Parathyroid adenoma (tissue), 2 donors: ENCODE data around the gene PCDHGA1.
"Not testable (repeated sequence)": the region's sequence is repeated elsewhere in the genome, so short reads cannot be mapped to it uniquely, and the experiment has no call there.

Experiments
- H2AFZ ChIP-seq: fragments of 300-600 bp; sonication (generic); one replicate; pipeline ENCODE4 v1.7.0; 2017; ENCODE audit warnings: antibody characterized with exemption, mild to moderate bottlenecking
- H3K27ac ChIP-seq: fragments of 300-600 bp; sonication (generic); one replicate; pipeline ENCODE4 v1.7.0; 2017
- H3K27me3 ChIP-seq: fragments of 300-600 bp; sonication (generic); one replicate; pipeline ENCODE4 v1.7.0; 2017; ENCODE audit warnings: low read length; ENCODE audit not compliant: control insufficient read depth, insufficient read depth
- H3K36me3 ChIP-seq: fragments of 300-600 bp; sonication (generic); one replicate; pipeline ENCODE4 v1.7.0; 2017; ENCODE audit warnings: low read length; ENCODE audit not compliant: control insufficient read depth, insufficient read depth
- H3K4me1 ChIP-seq: fragments of 300-600 bp; sonication (generic); one replicate; pipeline ENCODE4 v1.7.0; 2017; ENCODE audit warnings: control low read depth
- H3K4me2 ChIP-seq: fragments of 300-600 bp; sonication (generic); one replicate; pipeline ENCODE4 v1.7.0; 2017; ENCODE audit warnings: low read length
- H3K4me3 ChIP-seq: fragments of 300-600 bp; sonication (generic); one replicate; pipeline ENCODE4 v1.7.0; 2017; ENCODE audit warnings: low read depth, low read length
- H3K79me2 ChIP-seq: fragments of 300-600 bp; sonication (generic); one replicate; pipeline ENCODE4 v1.7.0; 2017; ENCODE audit warnings: control low read depth
- H3K9ac ChIP-seq: fragments of 300-600 bp; sonication (generic); one replicate; pipeline ENCODE4 v1.7.0; 2017; ENCODE audit warnings: mild to moderate bottlenecking
- H3K9me3 ChIP-seq: fragments of 300-600 bp; sonication (generic); one replicate; pipeline ENCODE4 v1.7.0; 2017; ENCODE audit warnings: low read length; ENCODE audit not compliant: control insufficient read depth
- TF ChIP-seq, protein P1 (sequence below): fragments of 300-600 bp; sonication (generic); IDR thresholded peaks from one replicate; pipeline ENCODE4 v1.7.0; 2017; ENCODE audit warnings: antibody characterized with exemption, mild to moderate bottlenecking
- donor health status: primary hyperparathyroidism.

Gene PCDHGA1

DNA sequence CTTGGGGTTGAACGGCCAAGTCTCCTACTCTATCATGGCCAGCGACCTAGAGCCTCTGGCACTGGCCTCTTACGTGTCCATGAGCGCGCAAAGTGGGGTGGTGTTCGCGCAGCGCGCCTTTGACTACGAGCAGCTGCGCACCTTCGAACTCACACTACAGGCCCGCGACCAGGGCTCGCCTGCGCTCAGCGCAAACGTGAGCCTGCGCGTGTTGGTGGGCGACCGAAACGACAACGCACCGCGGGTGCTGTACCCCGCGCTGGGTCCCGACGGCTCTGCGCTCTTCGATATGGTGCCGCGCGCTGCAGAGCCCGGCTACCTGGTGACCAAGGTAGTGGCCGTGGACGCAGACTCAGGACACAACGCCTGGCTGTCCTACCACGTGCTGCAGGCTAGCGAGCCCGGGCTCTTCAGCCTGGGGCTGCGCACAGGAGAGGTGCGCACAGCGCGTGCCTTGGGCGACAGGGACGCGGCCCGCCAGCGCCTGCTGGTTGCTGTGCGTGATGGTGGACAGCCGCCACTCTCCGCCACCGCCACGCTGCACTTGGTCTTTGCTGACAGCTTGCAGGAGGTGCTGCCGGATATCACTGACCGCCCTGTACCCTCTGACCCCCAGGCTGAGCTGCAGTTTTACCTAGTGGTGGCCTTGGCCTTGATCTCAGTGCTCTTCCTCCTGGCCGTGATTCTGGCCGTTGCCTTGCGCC is 69.4 kb downstream of the PCDHGA1 start:
- Histone ChIP-seq H3K4me3 (no peak overlapping the region), H3K79me2 (no peaks in the 10 kb centered on the region), H3K4me2 (no peak overlapping the region), H2AFZ (no peak overlapping the region), H3K9ac (no peak overlapping the region), H3K4me1 (no peaks in the 10 kb centered on the region), H3K36me3 (no peaks in the 10 kb centered on the region), H3K9me3 (peaks cover 9% of the 10 kb centered on the region), H3K27me3 (no peaks in the 10 kb centered on the region), H3K27ac (no peak overlapping the region)
- TF ChIP-seq, protein P1, sequence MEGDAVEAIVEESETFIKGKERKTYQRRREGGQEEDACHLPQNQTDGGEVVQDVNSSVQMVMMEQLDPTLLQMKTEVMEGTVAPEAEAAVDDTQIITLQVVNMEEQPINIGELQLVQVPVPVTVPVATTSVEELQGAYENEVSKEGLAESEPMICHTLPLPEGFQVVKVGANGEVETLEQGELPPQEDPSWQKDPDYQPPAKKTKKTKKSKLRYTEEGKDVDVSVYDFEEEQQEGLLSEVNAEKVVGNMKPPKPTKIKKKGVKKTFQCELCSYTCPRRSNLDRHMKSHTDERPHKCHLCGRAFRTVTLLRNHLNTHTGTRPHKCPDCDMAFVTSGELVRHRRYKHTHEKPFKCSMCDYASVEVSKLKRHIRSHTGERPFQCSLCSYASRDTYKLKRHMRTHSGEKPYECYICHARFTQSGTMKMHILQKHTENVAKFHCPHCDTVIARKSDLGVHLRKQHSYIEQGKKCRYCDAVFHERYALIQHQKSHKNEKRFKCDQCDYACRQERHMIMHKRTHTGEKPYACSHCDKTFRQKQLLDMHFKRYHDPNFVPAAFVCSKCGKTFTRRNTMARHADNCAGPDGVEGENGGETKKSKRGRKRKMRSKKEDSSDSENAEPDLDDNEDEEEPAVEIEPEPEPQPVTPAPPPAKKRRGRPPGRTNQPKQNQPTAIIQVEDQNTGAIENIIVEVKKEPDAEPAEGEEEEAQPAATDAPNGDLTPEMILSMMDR: no peak

DNA sequence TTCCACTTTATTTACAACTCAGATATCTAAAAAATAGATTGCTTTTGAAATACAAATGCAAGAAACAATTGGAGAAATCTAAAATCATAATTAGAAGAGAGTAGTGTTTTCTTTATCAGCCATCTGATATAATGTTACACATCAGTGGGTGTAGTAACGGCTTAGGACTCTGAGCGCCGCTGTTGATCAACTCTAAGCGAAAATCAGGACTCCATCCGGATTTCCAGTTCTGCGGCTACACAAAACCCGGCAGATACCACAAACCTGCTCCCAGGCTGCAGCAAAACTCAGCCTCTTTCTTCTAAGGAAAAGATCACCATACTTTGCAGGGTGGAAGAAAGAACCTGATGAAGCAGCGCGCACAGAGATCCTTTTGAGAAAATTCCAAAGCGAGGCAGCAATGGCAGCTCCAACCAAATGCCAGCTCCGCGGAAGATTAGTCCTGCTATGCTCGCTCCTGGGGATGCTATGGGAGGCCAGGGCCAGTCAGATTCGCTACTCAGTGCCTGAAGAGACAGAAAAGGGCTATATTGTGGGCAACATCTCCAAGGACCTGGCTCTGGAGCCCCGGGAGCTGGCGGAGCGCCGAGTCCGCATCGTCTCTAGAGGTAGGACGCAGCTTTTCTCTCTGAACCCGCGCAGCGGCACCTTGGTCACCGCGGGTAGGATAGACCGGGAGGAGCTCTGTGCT is 72.4 kb downstream of the PCDHGA1 start, which contains the start of gene PCDHGA9:
Gene PCDHGA9 (plus strand): TSS at position 226 of the 691 bp plus-strand sequence. CDS start 175 bp downstream, at position 401.
- Histone ChIP-seq H3K4me3 (no peak within 1 kb of the TSS), H3K9me3 (peaks cover 9% of the 10 kb centered on the region)
- TF ChIP-seq, protein P1: no peak

DNA sequence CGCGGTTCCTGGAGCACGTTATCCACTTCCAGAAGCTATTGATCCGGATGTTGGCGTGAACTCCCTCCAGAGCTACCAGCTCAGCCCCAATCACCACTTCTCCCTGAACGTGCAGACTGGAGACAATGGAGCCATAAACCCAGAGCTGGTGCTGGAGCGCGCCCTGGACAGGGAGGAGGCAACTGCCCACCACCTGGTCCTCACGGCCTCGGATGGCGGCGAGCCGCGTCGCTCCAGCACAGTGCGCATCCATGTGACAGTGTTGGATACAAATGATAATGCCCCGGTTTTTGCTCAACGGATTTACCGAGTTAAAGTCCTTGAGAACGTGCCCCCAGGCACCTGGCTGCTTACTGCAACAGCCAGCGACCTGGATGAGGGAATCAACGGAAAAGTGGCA is 73.1 kb downstream of the PCDHGA1 start:
- H3K4me1 ChIP-seq: no peaks in the 10 kb centered on the region
- no peaks in the 10 kb centered on the region for H3K27me3 ChIP-seq
- peaks cover 9% of the 10 kb centered on the region for H3K9me3 ChIP-seq
- no peak overlapping the region for H3K4me3 ChIP-seq
- no peak overlapping the region for H2AFZ ChIP-seq
- no peaks in the 10 kb centered on the region for H3K79me2 ChIP-seq
- no peaks in the 10 kb centered on the region for H3K36me3 ChIP-seq
- H3K4me2 ChIP-seq: no peak overlapping the region
- H3K9ac ChIP-seq: no peak overlapping the region
- no peak overlapping the region for H3K27ac ChIP-seq
- TF ChIP-seq, protein P1: no peak

More for the DNA sequence above, 72.4 kb downstream of the PCDHGA1 start, which contains the start of gene PCDHGA9:
- no peaks in the 10 kb centered on the region for H3K36me3 ChIP-seq
- no peak within 1 kb of the TSS for H3K9ac ChIP-seq
- peak within 1 kb of the TSS; percentile 17 for H3K4me2 ChIP-seq
- H3K79me2 ChIP-seq: no peaks in the 10 kb centered on the region
- H3K4me1 ChIP-seq: no peaks in the 10 kb centered on the region
- H3K27ac ChIP-seq: no peak within 1 kb of the TSS
- no peaks in the 10 kb centered on the region for H3K27me3 ChIP-seq
- no peak within 1 kb of the TSS for H2AFZ ChIP-seq

DNA sequence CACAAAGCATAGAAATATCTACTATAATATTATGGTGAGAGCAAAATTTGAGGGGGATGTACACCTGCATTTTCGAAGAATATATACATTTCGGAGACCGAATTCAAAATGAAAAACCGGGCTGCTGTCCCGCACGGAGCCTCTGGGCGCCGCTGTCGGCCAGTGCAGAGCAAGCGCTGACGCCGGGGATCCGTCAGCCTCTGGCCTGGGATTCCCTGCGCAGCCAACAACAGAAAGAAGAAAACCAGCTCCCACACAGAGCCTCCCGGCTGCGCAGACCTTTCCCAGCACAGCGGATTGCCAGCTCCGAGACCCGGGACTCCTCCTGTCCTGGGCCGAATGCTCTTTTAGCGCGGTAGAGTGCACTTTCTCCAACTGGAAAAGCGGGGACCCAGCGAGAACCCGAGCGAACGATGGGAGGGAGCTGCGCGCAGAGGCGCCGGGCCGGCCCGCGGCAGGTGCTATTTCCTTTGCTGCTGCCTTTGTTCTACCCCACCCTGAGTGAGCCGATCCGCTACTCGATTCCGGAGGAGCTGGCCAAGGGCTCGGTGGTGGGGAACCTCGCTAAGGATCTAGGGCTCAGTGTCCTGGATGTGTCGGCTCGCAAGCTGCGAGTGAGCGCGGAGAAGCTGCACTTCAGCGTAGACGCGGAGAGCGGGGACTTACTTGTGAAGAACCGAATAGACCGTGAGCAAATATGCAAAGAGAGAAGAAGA is 77.6 kb downstream of the PCDHGA1 start, which contains the start of gene PCDHGB6:
Gene PCDHGB6 (plus strand): TSS at position 232 of the 716 bp plus-strand sequence. CDS start 182 bp downstream, at position 414.
- H3K4me3 ChIP-seq: peak within 1 kb of the TSS; percentile 17
- H3K27me3 ChIP-seq, H3K27ac ChIP-seq, H3K9ac ChIP-seq, H2AFZ ChIP-seq, H3K4me1 ChIP-seq, H3K79me2 ChIP-seq, H3K36me3 ChIP-seq, H3K4me2 ChIP-seq: not testable (repeated sequence)
- peaks cover 10% of the 10 kb centered on the region for H3K9me3 ChIP-seq
